H1 (cell line): ENCODE data around the gene HOATZ. TPM values are rescaled to one million over a fixed set of nuclear protein-coding genes. Genes with fewer than 3 reads are reported as not detected.

Experiments
- JUN ChIP-seq: IDR thresholded peaks from 2 replicates; pipeline ENCODE4 v1.6.1; 2011; ENCODE audit warnings: low read depth, mild to moderate bottlenecking, improper control_type of control experiment, low read length
- KDM4A ChIP-seq: IDR thresholded peaks from one replicate; pipeline ENCODE4 v1.7.1; 2012; ENCODE audit warnings: low read depth, mild to moderate bottlenecking, moderate library complexity, low read length, inconsistent platforms; ENCODE audit not compliant: severe bottlenecking
- RBBP5 ChIP-seq: IDR thresholded peaks from 2 replicates; pipeline ENCODE4 v1.7.1; 2012; ENCODE audit warnings: low read depth, mild to moderate bottlenecking, inconsistent platforms, low read length, moderate library complexity, borderline replicate concordance
- SIX5 ChIP-seq: IDR thresholded peaks from 2 replicates; pipeline ENCODE4 v1.6.1; 2011; ENCODE audit warnings: mild to moderate bottlenecking, low read depth, low read length
- TAF1 ChIP-seq: IDR thresholded peaks from 2 replicates; pipeline ENCODE4 v1.6.1; 2011; ENCODE audit warnings: mild to moderate bottlenecking, low read depth, low read length
- TEAD4 ChIP-seq: IDR thresholded peaks from 2 replicates; pipeline ENCODE4 v1.6.1; 2012; ENCODE audit warnings: low read depth, low read length, inconsistent platforms, mixed read lengths
- polyA plus RNA-seq, 7 experiments: library from polyadenylated mRNA; depleted of rRNA in 3 of 7; stranded (reverse) in 5 of 7; unstranded in 2 of 7; fragments of >200 nt in 5 of 7; fragments of 200-250 nt in 2 of 7; gene quantifications; 1 replicate in 5 of 7; 2 replicates in 1 of 7; 4 replicates in 1 of 7; pipeline versions ENCODE4 v1.2.1 to v1.2.3, GENCODE V29; 2011 to 2013; ENCODE audit warnings: missing spikeins in 2 of 7, mixed read lengths in 2 of 7
- total RNA-seq: library from RNA; stranded (reverse); fragmentation: NEBNext Ultra II Directional; extraction: Animal tissue kit (Norgen Biotek cat#: 25700); gene quantifications from 2 replicates; pipeline ENCODE4 v1.2.1, GENCODE V29; 2021

Gene HOATZ
- total and polyA plus RNA-seq, 2 of the 8 experiments (the other 6 are each of a cell fraction or from before 2014, with no cell fraction given), result not detected

- TF ChIP-seq RBBP5 (no peak), TAF1 (no peak), TEAD4 (no peak), SIX5 (no peak), JUN (no peak), KDM4A (no peak)
Observed at GRCh38 chr11:111562692-111563389, 48.3 kb downstream of the HOATZ start (continued).
